Superior temporal gyrus (tissue), 1 donor: ENCODE results near the gene LOXL4.

ENCODE experiments used
- DNase-seq: peaks from one replicate; pipeline ENCODE4 v3.0.0-alpha.2; 2016; ENCODE audit errors: extremely low spot score

The LOXL4 gene

DNA sequence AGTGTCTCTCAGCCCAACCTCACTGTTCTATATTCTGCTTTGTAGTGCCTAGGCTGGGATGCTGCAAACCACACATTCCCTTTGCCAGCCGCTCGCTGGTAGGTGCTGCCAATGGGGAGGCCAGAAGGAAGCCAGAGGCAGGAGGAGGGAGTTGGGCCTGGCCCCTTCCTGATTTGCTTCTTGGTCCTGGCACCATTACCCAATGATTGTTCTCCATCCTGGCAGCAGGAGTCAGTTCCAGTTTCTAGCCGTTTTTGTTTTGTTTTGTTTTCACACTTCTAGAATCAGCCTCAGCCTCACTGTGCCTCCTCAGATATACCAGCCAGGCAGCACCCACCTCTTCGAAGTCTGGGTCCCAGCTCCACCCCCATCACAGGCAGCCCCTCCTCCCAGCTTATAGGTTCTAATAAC lies 27.4 kb upstream of the LOXL4 start:
- DNase-seq: peak; percentile 35

DNA sequence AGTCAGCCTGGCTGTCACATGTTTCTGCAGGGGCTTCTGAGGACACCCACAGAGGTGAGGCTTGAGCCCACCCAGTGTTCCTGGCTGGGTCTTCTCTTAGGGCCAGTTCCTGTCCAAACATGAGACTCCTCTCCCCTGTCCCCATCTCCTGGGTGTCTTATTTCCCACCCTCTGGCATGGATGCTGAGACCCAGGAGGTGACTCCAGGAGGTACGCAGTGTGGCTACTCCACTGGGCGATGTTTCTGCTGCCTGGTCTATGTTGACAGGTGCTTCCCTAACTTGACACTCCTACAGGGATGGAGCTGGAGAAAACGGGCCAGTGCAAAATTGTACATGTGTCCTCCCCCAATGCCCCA lies 26.3 kb upstream of the LOXL4 start:
- DNase-seq: no peak

DNA sequence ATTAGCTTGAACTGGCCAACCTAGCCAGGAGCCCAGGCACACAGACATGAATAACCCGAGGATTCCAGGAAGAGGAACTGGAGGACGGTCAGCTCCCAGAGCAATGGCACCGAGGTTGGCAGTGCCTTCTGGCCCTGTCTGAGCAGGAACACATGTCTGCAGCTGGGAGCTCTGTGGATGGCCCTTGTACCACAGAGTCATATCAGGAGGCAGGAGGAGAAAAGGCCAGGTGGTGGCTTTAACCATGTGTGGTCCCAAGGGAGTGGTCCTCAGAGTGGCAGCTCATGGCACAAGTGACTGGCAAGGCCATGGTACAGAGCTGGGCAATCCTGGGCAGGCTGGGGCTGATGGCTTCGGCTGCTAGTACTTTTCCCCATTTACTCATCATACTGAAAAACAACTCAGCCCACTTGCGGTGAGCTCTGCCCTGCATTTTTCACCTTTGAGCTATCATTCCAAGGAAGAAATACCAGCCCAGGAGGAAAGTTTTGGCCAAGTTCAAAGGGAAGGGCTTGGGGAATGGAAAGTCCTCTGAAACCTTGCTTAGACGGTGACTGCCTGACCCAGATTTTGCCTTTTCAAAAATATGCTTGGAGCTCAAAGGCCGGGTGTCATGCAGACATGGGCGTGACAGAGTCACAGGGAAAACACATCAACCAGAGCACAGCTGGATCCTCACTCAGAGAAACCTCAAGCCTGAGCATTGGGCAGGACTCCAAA lies 25.7 kb upstream of the LOXL4 start:
- no peak for DNase-seq

DNA sequence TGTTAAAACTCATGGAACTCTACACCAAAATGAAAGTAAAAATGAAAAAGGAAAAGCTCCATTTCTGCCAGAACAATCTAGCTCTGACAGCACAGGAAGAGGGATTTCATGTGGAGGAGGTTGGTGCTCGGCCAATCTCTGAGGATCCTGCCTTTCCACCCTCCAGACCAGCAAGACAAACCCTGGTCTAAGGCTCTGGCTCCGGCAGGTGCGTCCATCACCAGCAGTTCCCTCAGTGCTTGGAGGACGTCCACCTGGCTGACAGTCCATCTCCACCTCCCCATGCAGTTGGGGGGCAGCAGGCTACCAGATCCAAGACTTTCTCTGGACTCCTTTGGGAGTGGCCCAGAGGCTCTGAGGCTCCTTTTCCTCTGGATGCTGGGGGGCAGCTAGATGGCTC lies 25.0 kb upstream of the LOXL4 start:
- no peak for DNase-seq

DNA sequence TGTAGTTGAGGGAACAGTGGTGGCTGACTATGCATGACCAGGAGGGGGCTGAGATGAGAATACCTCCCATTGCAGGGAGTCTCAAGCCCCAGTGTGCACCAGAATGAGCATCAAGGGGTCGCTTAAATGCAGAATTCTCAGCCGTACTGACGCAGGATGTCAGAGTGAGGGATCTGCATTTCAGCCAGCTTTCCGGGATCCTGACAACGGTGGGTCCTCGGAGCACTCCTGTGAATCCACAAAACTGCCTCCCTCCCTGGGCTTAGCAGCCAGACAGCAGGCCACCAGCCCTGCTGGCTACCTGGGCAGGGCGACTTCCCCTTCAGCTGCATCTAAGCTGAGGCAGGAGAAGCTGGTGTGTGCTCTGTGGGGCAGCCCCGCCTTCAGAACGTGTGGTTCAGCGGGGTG lies 21.8 kb upstream of the LOXL4 start:
- DNase-seq: no peak

DNA sequence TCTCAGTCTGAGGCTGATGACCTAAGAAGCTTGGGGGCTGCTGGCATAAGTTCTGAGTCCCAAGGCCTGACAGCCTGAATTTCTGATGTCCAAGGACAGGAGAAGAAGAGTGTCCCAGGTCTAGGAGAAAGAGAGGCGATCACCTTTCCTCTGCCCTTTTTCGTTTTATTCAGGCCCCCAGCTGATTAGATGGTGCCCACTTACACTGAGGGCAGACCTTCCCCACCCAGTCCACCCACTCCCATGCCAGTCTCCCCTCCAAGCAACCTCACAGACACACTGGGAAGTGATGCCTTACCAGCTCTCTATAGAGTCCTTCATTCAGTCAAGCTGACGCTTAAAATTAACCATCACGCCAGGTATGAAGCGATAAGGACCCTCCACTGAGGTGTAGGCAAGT lies 19.3 kb upstream of the LOXL4 start:
- no peak for DNase-seq

DNA sequence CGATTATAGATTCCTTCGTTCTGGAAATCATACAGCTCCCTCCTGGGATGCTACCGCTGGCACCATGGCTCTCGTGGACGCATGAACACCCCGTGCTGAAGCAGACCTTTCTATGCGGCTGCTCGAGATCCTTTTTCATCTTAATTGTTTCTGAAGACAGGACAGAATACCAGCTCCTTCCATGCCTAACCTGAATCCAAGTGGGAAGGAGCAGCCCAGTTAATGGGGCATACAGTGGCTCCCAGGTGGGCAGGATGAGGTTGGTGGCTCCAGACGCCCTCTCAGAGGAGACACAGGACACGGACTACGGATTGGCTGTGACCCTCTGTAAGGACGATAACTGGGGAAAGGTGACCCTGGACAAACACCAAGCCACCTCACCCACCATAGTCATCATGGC lies 18.4 kb upstream of the LOXL4 start:
- DNase-seq: no peak

DNA sequence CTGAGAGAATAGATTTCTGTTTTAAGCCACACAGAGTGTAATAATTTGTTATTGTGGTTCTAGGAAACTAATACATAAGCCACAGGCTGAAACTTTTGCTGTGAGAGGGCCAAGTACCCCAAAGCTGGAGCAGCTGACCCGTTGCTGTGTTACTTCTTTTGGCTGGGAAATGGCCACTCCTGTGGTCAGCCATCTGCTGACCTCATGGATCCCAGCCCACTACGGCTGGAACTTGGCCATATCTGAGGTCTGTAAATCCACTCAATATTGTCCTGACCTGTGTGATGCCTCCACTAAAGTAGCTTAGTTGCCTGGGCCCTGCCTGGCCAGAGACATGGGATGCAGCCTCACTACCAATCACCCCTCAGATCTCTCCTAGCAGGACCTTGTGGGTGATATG lies 17.4 kb upstream of the LOXL4 start:
- DNase-seq: no peak

DNA sequence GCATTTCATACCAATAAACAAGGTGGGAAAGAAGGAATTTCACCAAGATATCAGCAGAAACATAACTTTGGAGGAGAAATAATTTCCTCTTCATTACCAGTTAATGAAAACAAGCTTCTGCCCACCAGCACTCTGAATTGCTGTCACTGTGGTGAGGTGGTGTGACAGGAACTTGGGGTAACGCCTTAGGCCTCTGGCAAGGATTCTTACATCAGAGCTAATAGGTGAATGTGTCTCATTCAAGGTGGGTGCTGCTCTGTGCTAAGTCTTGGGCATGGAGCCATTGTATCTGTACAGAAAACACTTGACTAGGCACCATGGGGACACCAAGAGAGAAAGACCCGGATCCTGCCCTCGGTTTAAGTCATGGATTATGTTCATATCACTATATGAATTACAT lies 8.3 kb upstream of the LOXL4 start:
- DNase-seq: no peak

DNA sequence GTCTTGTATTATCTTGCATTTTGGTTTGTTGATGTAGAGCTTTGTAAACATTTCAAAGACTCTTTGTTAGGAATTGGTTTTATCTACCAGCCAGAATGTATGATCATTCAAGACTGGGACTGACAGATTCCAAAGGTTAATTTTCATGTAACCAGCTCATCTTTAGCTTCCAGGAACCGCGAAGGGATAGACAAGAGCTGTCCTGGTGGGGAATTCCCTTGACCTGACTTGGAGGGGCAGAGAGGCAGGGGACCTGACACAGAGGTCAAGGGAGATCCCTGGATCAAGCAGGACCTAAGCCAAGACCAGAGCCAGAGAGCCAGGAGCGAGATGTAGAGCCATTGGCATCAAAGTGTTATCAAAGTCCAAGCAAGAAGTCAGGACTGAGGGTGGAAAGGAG lies 6.6 kb upstream of the LOXL4 start:
- no peak for DNase-seq

DNA sequence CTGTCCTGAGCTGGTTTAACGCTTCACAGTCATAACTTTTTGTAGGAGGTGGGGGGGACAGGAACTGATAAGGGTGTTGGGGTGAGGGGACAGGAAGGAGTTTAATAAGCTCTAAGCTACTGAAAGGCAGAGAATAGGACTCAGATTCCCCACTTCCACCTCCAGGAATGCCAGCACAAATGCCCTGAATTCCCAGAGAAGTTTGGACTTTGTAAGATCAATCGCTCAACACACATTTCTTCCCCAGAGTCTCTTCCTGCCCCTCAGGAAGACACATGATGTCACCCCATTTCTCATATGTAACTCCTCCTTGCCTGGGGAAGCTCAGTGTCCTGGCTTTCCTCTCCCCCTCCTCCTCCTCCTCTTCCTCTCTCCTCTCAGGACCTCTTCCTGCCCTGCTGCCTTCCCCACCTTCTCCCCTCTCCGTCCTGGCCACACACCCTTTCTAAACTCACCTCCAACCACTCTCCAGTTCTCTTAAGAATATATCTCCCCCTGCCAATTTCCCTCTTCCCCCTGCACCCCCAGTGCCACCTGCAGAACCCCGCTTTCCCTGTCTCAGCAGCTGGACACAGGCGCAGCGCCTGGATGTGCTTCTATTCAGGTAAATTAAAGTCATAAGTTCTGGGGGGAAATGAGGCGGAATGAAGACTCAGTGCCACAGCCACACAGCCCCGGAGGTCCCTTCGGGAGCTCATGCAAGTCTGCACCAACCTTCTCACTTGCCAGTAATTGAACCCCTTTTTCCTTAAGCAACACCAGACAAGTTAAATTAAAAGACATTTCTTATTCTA lies 5.3 kb upstream of the LOXL4 start:
- no peak for DNase-seq

DNA sequence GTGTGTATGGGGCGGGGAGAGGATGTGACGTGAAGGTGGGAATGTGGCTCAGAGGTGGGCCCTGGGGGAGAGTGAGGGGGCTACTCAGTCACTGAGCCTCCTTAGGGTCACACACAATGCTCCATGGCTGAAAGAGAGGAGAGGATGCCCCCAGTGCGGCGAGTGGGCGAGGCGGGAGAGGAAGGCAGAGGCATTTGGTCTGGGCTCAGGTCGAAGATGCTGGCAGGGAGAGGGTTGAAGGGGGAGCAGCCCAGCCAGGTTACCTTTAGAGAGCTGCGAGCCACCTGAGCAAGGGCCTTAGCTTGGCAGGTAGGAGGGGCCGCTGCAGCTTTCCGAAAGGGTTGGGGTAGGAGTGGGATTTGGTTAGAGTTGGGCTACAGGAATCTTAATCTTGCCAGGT lies 4.7 kb upstream of the LOXL4 start:
- DNase-seq: no peak

DNA sequence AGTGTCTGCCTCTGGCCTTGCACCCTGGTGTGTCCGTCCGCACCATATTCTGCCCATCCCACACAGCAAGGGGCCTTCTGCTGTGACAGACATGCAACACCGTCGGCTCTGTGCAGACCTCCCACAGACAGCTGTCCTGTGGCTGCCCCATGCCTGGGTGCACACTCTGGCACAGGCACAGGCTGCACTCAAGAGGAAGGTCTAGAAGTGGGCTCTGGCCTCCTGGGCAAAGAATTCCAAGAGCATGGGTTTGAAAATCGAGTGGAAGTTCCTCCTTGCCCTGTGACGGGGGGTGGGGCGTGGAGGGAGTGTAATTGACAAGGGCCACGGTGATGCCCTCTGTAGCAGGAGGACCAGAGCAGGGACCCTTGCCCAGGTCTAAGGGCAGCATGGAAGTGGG lies 4.3 kb upstream of the LOXL4 start:
- DNase-seq: no peak

DNA sequence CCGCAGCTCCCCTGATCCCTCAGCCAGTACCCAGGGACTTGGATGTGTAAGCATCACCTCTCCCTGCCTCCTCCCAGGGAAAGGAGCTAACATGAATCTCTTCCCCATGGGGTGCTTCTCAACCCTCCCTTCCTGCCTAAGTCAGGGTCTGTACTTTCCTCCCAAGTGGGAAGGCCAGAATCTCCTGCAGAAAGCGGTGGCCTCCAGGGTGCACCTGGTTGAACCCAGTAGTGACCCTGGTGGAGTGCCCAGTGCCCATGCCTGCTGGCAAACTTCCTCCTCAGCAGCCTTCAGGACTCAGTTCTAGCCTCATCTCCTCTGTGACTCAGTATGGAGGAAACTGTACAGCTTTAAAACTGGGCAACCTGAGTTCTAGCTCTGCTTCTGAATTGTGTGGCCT lies 2.8 kb upstream of the LOXL4 start:
- no peak for DNase-seq

DNA sequence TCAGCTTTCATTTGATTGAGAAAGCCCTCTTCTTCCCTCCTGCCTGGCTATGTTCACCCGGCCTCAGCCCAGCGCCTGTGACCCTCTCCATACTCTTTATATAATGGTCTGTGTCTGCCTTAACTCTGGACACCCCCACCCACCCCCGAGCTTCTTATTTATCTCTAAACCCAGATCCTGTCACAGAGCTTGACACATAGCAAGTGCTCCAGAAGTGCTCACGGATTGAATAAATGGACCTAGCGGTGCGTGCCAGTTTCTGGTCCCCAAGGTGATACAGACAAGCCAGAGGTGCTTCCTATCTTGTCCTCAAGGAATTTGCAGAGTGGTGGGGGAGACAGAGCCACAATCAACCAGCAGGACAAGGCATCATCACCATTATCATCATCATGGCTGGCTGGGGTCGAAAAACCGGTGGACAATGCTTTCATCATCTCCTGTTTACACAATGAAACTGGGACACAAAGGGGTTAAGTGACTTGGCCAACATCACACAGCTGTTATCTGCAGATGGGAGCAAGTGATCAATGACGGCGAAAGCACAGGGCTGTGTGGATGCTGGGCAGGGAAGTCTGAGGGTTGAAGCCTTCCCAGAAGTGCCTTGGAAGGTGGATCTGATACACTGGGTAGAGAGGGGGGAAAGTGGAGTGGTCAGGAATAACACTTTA lies 2.2 kb upstream of the LOXL4 start:
- no peak for DNase-seq

DNA sequence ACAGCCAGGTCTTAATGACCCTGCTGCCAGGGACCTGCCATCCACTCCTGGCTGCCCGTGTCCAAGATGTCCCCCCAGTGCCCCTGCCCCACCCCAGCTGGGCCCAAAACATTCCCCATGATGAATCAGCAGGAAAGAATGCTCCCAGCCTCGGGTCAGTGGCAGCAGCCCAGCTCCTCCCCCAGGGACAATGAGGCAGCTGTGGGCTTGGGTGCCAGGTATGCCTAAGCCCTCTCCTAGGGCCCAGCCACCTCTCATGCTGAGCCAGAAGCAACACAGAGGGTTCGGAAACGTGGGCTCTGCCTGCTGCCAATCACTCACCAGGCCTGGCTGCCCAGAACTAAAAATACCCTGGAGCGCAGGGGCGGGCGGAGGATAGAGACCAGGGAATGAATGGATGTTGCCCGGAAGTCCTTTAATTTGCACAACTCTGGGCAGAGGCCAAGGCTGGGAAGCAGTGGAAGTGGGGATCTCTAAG lies 1.5 kb upstream of the LOXL4 start:
- DNase-seq: no peak

DNA sequence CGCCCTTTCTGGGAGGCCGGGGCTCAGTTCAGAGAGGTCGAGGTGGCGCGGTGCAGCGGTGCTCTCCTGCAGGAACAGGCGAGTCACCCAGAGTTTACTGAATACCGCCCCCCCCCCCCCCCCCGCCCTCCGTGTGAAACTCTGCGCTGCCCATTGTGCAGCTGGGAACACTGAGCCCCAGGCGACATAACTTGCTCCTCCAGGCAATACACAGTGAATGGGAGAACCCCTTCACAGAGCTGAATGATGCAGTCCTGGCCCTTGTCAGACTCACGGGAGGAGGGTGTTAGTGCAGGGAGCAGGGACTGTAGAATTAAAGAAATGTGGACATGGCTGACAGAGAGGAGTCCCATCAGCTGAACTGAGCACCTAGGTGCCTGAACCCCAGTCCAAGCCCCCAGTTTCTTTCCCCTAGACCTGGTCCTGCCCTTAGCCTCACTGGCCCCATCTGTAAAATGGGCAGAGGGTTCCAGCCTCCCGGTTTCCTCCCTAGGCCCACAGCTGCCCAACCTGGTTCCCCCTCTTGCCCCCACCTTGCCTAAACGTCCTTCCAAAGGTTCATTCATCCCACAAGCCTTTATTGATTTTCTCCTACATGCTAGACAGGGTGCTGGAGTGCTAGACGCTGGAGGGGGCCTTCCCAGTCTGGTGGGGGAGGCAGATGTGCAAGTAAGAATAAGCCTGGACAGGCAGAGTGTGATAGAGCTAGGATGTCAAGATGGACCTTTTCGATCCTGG lies 869 bp upstream of the LOXL4 start:
- no peak for DNase-seq

DNA sequence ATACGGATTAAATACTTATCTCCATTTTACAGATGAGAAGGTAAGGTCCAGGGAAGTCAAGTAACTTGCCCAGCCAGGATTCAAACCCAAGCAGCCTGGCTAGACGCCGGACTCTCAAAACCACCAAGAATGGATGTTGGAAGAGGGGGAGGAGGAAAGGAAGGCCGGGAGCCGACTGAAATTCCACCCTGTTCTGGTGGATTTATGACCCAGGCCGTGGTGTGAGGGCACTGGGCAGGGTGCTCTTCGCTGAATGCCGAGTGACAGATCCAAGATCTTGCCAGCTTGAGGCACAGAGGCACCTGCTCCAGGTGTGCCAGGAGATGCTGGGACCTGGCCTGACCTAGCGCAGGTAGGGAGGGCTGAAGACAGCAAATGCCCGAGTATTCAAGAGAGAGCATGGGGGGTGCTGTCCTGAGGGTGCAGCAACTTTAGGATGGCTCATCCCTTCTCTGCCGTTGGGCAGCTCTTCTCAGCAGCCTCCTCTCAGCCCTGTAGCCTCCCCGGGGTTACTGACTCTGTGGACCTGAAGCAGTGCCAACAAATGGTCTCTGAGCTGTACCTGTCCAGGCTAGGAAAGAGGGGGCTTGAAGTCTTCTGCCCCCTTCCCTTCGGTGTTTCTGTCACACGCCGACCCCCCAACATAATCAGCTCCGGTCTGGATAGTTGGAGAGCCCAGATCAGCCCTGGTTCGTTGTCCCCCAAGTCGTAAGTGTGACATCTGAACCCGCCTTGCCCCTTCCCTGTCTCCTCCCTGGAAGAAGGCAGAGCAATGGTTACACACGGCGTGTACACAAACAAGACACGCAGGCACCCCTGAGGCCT lies 713 bp downstream of the LOXL4 start:
- DNase-seq: no peak

DNA sequence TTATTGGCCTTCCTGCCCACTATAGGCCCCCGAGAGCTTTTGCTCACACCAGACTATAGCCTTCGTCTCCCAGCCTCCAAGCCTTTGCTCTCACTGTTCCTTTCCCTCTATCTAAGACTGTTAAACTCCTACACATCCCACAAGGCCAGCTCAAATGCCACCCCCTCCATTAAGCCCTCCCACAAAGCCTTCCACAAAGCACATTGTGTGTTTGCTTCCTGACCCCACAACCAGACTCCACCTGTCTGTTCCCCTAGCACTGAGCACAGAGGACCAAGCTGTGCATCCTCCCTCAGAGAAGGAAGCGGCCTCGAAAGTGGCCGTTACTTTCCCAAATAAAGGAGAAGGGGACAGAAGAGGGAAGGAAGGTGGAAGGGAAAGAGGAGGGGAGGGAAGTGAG lies 1.3 kb downstream of the LOXL4 start:
- DNase-seq: no peak

DNA sequence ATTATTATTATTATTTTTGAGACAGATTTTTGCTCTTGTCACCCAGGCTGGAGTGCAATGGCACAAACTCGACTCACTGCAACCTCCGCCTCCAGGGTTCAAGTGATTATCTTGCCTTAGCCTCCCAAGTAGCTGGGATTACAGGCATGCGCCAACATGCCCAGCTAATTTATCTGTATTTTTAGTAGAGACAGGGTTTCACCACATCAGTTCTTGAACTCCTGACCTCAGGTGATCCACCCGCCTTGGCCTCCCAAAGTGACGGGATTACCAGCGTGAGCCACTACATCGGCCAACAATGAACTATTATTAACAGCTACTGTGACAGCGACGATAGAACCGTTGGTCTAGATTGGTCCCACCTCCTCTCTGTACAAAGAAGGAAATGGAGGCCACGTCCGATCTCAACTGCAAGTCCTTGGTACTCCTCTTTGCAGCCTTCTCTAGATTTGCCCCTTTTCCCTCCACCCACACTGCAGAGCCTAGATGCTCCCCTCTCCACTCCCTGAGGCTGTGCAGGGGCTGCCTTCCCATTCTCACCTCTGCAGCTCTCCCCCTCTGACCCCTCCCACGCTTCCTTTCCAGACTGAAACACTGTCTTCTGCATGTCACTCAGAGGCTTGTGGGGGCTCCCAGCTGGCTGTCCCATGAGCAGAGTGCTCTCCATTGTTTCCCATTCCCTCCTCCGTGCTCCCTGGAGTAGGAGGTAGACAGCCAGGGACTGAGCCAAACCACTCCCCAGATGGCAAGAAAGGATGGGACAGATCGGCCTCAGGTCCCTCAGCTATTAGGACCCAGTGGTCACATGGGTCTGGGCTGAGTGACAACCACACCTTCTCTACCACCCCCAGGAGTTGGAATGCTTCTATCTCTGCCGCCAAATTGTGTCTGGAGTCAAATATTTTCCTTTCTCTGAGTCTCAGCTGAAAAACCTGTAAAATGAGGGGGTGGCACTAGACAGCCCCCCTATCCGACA lies 2.3 kb downstream of the LOXL4 start:
- no peak for DNase-seq
